22Rv1 (cell line): ENCODE data around the gene BCO2.

Experiments used
- ZFX ChIP-seq: fragments of 450-650 bp; IDR thresholded peaks from 2 replicates; pipeline ENCODE4 v1.6.1; 2017; ENCODE audit warnings: antibody characterized with exemption, borderline replicate concordance
- TF ChIP-seq, protein P1 (sequence below): fragments of 450-650 bp; IDR thresholded peaks from 2 replicates; pipeline ENCODE4 v1.5.1; 2017; ENCODE audit warnings: mild to moderate bottlenecking

- TF ChIP-seq, protein P1, sequence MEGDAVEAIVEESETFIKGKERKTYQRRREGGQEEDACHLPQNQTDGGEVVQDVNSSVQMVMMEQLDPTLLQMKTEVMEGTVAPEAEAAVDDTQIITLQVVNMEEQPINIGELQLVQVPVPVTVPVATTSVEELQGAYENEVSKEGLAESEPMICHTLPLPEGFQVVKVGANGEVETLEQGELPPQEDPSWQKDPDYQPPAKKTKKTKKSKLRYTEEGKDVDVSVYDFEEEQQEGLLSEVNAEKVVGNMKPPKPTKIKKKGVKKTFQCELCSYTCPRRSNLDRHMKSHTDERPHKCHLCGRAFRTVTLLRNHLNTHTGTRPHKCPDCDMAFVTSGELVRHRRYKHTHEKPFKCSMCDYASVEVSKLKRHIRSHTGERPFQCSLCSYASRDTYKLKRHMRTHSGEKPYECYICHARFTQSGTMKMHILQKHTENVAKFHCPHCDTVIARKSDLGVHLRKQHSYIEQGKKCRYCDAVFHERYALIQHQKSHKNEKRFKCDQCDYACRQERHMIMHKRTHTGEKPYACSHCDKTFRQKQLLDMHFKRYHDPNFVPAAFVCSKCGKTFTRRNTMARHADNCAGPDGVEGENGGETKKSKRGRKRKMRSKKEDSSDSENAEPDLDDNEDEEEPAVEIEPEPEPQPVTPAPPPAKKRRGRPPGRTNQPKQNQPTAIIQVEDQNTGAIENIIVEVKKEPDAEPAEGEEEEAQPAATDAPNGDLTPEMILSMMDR, result no peak
- TF ChIP-seq ZFX, result no peak
Measured at GRCh38 chr11:112143597-112143996, 31.7 kb upstream of the BCO2 start.
